ENCODE data around the gene ZNF793.
A peak's percentile ranks its signal among the peaks of the same experiment; 100 is the strongest.

ZNF793 gene

DNA sequence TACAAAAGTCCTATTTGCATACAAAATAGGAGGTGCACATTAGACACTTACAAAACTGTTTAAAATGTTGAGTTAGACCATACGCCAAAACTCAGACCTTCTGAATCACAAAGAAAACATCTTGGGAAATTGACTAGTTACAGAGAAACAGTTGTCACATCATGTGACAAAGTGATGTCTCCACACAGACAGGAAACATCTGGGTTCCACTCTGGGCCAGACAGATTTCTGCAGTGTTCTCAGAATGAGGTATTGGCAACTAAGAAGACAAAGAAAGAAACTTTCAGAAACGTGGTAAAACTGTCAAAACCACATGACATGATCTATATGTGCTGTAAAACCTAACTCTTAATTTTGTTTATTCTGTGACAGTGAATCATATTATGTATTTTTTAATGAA is 6.7 kb downstream of the ZNF793 start:
- DNase-seq (ENCODE audit: extremely low read depth, low read depth), result no peak
- no peak overlapping the region for H3K4me3 ChIP-seq (replicated peaks; ENCODE audit: low read depth, low read length)
- TF ChIP-seq, protein P1, sequence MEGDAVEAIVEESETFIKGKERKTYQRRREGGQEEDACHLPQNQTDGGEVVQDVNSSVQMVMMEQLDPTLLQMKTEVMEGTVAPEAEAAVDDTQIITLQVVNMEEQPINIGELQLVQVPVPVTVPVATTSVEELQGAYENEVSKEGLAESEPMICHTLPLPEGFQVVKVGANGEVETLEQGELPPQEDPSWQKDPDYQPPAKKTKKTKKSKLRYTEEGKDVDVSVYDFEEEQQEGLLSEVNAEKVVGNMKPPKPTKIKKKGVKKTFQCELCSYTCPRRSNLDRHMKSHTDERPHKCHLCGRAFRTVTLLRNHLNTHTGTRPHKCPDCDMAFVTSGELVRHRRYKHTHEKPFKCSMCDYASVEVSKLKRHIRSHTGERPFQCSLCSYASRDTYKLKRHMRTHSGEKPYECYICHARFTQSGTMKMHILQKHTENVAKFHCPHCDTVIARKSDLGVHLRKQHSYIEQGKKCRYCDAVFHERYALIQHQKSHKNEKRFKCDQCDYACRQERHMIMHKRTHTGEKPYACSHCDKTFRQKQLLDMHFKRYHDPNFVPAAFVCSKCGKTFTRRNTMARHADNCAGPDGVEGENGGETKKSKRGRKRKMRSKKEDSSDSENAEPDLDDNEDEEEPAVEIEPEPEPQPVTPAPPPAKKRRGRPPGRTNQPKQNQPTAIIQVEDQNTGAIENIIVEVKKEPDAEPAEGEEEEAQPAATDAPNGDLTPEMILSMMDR (IDR thresholded peaks at IDR 0.05; ENCODE audit: low read depth, low read length, missing control alignments), result no peak

DNA sequence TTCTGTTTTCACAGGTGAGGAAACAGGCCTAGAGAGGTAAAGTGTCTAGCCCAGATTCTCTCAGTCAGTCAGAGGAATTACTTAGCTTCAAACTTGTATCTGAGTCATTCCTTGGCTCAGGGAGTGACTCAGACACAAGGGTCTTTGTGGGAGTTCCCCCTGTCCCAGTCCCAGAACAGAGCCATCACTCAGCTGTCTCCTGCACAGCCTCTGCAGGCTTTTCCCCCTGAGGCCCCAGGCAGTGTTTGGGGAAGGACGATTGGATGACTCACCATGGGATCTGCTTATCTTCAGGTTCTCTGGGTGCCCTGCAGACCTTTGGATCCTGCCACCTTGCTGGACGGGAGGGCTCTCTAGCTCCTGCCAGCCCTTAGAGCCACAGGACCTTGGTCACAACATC is 13.2 kb downstream of the ZNF793 start:
- no peak for DNase-seq (ENCODE audit: extremely low read depth, low read depth)
- H3K4me3 ChIP-seq (replicated peaks; ENCODE audit: low read depth, low read length), result no peak overlapping the region
- TF ChIP-seq, protein P1 (IDR thresholded peaks at IDR 0.05; ENCODE audit: low read depth, low read length, missing control alignments), result no peak

DNA sequence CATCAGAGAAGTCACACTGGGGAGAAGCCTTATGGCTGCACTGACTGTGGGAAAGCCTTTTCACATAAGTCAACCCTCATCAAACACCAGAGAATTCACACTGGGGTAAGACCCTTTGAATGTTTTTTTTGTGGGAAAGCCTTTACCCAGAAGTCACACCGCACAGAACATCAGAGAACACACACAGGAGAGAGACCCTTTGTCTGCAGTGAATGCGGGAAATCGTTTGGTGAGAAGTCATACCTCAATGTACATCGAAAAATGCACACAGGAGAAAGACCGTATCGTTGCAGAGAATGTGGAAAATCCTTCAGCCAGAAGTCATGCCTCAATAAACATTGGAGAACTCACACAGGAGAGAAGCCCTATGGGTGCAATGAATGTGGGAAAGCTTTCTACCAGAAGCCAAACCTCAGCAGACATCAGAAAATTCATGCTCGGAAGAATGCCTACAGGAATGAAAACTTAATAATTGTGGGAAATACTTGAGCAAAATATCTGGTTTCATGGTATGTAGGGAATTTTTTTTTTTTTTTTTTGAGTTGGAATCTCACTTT is 30.7 kb downstream of the ZNF793 start:
- no peak overlapping the region for H3K4me3 ChIP-seq (replicated peaks; ENCODE audit: low read depth, low read length)
- TF ChIP-seq, protein P1 (IDR thresholded peaks at IDR 0.05; ENCODE audit: low read depth, low read length, missing control alignments), result no peak
- no peak for DNase-seq (ENCODE audit: extremely low read depth, low read depth)

DNA sequence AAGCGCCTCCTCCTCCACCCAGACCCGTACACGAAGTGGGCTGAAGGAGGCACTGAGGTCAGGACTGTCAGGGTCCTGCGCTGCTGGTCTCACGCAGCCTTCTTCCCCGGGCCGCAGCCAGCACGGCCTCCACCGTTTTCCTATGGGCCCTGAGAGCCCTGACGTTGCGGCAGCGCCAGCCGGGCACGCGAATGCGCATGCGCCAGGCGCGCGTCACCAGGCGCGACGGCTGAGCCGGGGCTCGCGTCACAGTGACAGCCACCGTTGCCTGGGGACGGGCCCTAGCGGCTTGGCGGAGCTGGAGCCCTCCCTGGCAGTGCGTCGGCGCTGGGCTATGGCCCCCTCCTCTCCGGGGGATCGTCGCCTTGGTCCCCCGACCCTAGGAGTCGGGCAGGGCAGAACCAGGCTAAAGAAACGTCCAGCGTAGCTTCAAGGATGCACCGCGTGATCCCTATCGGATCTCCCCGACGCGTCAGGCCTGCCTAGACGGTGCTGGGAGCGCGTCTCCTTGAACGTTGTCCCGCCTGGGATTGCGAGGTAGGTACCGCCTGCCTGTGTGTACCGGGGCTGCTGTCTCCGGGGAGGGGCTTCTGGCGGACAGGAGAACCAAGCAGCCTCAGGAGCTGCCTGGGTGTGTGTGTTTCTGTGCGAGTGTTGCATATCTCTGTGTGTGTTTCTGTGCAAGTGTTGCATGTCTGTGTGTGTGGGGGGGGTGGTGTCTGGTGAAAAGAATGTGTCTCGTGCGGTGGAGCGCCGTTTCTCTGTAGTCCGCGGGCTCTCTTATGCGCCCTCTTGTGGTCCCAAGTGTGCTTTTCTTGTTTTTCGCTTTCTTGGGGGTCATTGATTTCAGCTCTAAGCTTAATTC is 44.6 kb downstream of the ZNF793 start:
- TF ChIP-seq, protein P1 (IDR thresholded peaks at IDR 0.05; ENCODE audit: low read depth, low read length, missing control alignments), result peak; percentile 42
- peak overlapping the region; percentile 48 for H3K4me3 ChIP-seq (replicated peaks; ENCODE audit: low read depth, low read length)

DNA sequence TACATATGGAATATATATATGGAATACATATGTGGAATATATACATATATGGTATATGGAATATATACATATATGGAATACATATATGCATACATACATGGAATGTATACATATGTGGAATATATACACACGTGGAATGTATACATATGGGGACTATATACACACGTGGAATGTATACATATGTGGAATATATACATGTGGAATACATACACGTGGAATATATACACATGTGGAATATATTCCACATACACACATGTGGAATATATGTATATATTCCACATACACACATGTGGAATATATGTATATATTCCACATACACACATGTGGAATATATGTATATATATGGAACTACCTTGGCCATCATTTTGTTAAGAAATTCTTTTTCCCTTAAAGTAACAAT is 56.8 kb downstream of the ZNF793 start:
- TF ChIP-seq, protein P1 (IDR thresholded peaks at IDR 0.05; ENCODE audit: low read depth, low read length, missing control alignments), result no peak
- DNase-seq (ENCODE audit: extremely low read depth, low read depth), result no peak
- H3K4me3 ChIP-seq (replicated peaks; ENCODE audit: low read depth, low read length), result no peak overlapping the region

More for the DNA sequence above, 44.6 kb downstream of the ZNF793 start:
- DNase-seq (ENCODE audit: extremely low read depth, low read depth), result no peak

DNA sequence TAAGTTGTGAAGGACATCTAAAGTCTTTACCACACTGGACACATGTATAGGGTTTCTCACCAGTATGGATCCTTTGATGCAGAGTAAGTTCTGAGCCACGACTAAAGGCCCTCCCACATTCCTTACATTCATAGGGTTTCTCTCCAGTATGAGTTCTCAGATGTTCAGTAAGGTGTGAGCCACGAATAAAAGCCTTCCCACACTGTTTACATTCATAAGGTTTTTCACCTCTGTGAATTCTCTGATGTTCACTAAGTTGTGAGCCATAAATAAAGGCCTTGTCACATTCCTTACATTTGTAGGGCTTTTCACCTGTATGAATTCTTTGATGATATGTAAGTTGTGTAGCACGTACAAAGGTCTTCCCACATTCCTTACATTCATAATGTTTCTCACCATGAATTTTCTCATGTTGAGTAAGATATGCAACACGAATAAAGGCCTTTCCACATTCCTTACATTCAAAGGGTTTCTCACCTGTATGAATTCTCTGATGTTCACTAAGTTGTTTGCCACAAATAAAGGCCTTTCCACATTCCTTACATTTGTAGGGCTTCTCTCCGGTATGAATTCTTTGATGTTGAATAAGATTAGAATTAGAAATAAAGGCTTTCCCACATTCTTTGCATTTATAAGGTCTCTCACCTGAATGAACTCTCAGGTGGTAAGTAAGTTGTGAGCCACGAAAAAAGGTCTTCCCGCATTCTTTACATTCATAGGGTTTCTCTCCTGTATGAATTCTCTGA is 58.1 kb downstream of the ZNF793 start:
- DNase-seq (ENCODE audit: extremely low read depth, low read depth), result no peak
- H3K4me3 ChIP-seq (replicated peaks; ENCODE audit: low read depth, low read length), result no peak overlapping the region
- TF ChIP-seq, protein P1 (IDR thresholded peaks at IDR 0.05; ENCODE audit: low read depth, low read length, missing control alignments), result no peak
